B cell (primary cell): Measurements from ENCODE around the gene PLCB3.
A peak's percentile ranks its signal among the peaks of the same experiment; 100 is the strongest.

Experiments
- EZH2 ChIP-seq: IDR thresholded peaks from 2 replicates; pipeline ENCODE4 v1.6.1; 2012; ENCODE audit warnings: borderline replicate concordance, low read depth, mild to moderate bottlenecking, moderate library complexity, low read length; ENCODE audit not compliant: insufficient read depth, poor library complexity, severe bottlenecking
- TF ChIP-seq, protein P1 (sequence below): fragments of 200-600 bp; IDR thresholded peaks from one replicate; pipeline ENCODE4 v1.8.0; 2022; ENCODE audit warnings: antibody characterized with exemption, mild to moderate bottlenecking

DNA sequence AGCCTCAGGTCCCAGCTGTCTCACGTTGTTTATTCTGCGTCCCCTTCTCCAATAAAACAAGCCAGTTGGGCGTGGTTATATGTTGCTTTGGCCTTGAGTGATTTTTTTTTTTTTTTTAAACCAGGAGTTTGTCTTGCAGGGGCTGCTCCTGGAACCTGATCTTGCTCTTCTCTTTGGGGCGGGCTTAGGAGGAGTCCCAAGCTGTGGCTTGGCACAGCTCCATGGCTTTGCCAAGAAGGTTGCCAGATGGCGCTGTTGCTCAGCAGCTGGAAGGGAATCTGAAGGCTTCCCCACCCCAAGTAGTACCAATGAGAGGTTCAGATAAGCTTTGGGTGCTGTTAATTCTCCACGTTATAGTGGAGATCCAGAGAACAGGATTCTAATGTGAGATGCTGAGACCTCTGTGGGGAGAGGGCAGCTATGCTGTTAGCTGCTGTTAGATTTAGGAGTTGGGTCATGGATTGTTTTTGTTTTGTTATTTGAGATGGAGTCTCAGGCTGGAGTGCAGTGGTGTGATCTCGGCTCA is 46.8 kb upstream of the PLCB3 start:
- TF ChIP-seq, protein P1, sequence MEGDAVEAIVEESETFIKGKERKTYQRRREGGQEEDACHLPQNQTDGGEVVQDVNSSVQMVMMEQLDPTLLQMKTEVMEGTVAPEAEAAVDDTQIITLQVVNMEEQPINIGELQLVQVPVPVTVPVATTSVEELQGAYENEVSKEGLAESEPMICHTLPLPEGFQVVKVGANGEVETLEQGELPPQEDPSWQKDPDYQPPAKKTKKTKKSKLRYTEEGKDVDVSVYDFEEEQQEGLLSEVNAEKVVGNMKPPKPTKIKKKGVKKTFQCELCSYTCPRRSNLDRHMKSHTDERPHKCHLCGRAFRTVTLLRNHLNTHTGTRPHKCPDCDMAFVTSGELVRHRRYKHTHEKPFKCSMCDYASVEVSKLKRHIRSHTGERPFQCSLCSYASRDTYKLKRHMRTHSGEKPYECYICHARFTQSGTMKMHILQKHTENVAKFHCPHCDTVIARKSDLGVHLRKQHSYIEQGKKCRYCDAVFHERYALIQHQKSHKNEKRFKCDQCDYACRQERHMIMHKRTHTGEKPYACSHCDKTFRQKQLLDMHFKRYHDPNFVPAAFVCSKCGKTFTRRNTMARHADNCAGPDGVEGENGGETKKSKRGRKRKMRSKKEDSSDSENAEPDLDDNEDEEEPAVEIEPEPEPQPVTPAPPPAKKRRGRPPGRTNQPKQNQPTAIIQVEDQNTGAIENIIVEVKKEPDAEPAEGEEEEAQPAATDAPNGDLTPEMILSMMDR: peak; percentile 75
- TF ChIP-seq EZH2: no peak
